Hematopoietic multipotent progenitor cell treated with erythropoietin and hydrocortisone succinate and interleukin-3 and kit ligand, for 6 days (in vitro differentiated cells): ENCODE data around the gene TSKS.
A peak's percentile ranks its signal among the peaks of the same experiment; 100 is the strongest.

Experiments used
- DNase-seq: peaks from one replicate; pipeline ENCODE4 v3.0.0-alpha.2; 2015

TSKS gene

GRCh38 chr19:49710372-49710951, 52.6 kb downstream of the TSKS start:
- DNase-seq = no peak

GRCh38 chr19:49705919-49706318, 57.2 kb downstream of the TSKS start:
- DNase-seq = no peak

- DNase-seq = no peak
Measured at GRCh38 chr19:49704888-49705642, 58.0 kb downstream of the TSKS start.

- DNase-seq = no peak
Measured at GRCh38 chr19:49701271-49701786, 61.8 kb downstream of the TSKS start.

- no peak for DNase-seq
Measured at GRCh38 chr19:49700563-49700962, 62.5 kb downstream of the TSKS start.

- DNase-seq = no peak
Measured at GRCh38 chr19:49699364-49699763, 63.7 kb downstream of the TSKS start.

GRCh38 chr19:49696865-49697264, 66.2 kb downstream of the TSKS start:
- no peak for DNase-seq

GRCh38 chr19:49696115-49696514, 67.0 kb downstream of the TSKS start:
- DNase-seq = no peak

- DNase-seq = no peak
Measured at GRCh38 chr19:49692147-49692506, 71.0 kb downstream of the TSKS start.

GRCh38 chr19:49691243-49692146, 71.6 kb downstream of the TSKS start:
- peak; percentile 50 for DNase-seq

GRCh38 chr19:49690656-49691242, 72.4 kb downstream of the TSKS start, which contains the start of gene CPT1C:
Gene CPT1C, plus strand, starts transcription at chr19:49691116. Its CDS starts 1,137 bp downstream, at chr19:49692253.
- DNase-seq = peak; percentile 64

- no peak for DNase-seq
Measured at GRCh38 chr19:49690079-49690655, 72.9 kb downstream of the TSKS start.
